ENCODE measurements around the gene ITIH4.

Gene ITIH4

GRCh38 chr3:52817221-52817620 is 13.3 kb downstream of the ITIH4 start:
- Histone ChIP-seq H3K79me2 (ENCODE audit: insufficient read depth, low read length) (no peaks in the 10 kb centered on the region), H3K36me3 (ENCODE audit: insufficient read depth, low read length) (no peaks in the 10 kb centered on the region), H3K4me1 (ENCODE audit: insufficient read depth, low read length, poor library complexity, severe bottlenecking) (no peaks in the 10 kb centered on the region), H3F3A (ENCODE audit: low read depth) (no peaks in the 10 kb centered on the region), H3K4me3 (ENCODE audit: low read length, poor library complexity, severe bottlenecking) (no peak overlapping the region), H4K20me1 (ENCODE audit: insufficient read depth, low read length, poor library complexity, severe bottlenecking) (no peaks in the 10 kb centered on the region), H3K9me2 (replicated peaks; ENCODE audit: low read depth, low read length) (no peaks in the 10 kb centered on the region), H2AFZ (ENCODE audit: low read length) (no peak overlapping the region), H3K9me3 (ENCODE audit: insufficient read depth, low read depth, low read length) (no peaks in the 10 kb centered on the region), H3K9ac (ENCODE audit: low read depth, low read length, poor library complexity, severe bottlenecking) (no peak overlapping the region), H3K4me2 (ENCODE audit: low read depth, low read length, poor library complexity, severe bottlenecking) (no peak overlapping the region), H3K27me3 (ENCODE audit: insufficient read depth, low read length, poor library complexity, severe bottlenecking) (no peaks in the 10 kb centered on the region)
- no peak for TF ChIP-seq CTCF (conservative IDR thresholded peaks at IDR 0.05; ENCODE audit: low read length)

GRCh38 chr3:52816654-52817053 is 13.8 kb downstream of the ITIH4 start:
- Histone ChIP-seq H4K20me1 (ENCODE audit: insufficient read depth, low read length, poor library complexity, severe bottlenecking) (no peaks in the 10 kb centered on the region), H3F3A (ENCODE audit: low read depth) (no peaks in the 10 kb centered on the region), H3K4me3 (ENCODE audit: low read length, poor library complexity, severe bottlenecking) (no peak overlapping the region)

GRCh38 chr3:52816199-52816598 is 14.3 kb downstream of the ITIH4 start:
- Histone ChIP-seq H3K4me3 (ENCODE audit: low read length, poor library complexity, severe bottlenecking) (no peak overlapping the region), H3K79me2 (ENCODE audit: insufficient read depth, low read length) (no peaks in the 10 kb centered on the region), H3K27me3 (ENCODE audit: insufficient read depth, low read length, poor library complexity, severe bottlenecking) (no peaks in the 10 kb centered on the region), H3K36me3 (ENCODE audit: insufficient read depth, low read length) (no peaks in the 10 kb centered on the region), H3K9me2 (replicated peaks; ENCODE audit: low read depth, low read length) (no peaks in the 10 kb centered on the region), H3K4me2 (ENCODE audit: low read depth, low read length, poor library complexity, severe bottlenecking) (no peak overlapping the region), H3K9ac (ENCODE audit: low read depth, low read length, poor library complexity, severe bottlenecking) (no peak overlapping the region), H3K9me3 (ENCODE audit: insufficient read depth, low read depth, low read length) (no peaks in the 10 kb centered on the region), H2AFZ (ENCODE audit: low read length) (no peak overlapping the region), H3K4me1 (ENCODE audit: insufficient read depth, low read length, poor library complexity, severe bottlenecking) (no peaks in the 10 kb centered on the region), H4K20me1 (ENCODE audit: insufficient read depth, low read length, poor library complexity, severe bottlenecking) (no peaks in the 10 kb centered on the region), H3F3A (ENCODE audit: low read depth) (no peaks in the 10 kb centered on the region)
- TF ChIP-seq EZH2phosphoT487 (IDR thresholded peaks at IDR 0.05; ENCODE audit: borderline replicate concordance) (no peak), CTCF (conservative IDR thresholded peaks at IDR 0.05; ENCODE audit: low read length) (no peak)

More at GRCh38 chr3:52816654-52817053, 13.8 kb downstream of the ITIH4 start:
- H3K9me3 ChIP-seq (ENCODE audit: insufficient read depth, low read depth, low read length): no peaks in the 10 kb centered on the region
- no peak overlapping the region for H3K4me2 ChIP-seq (ENCODE audit: low read depth, low read length, poor library complexity, severe bottlenecking)
- H3K79me2 ChIP-seq (ENCODE audit: insufficient read depth, low read length): no peaks in the 10 kb centered on the region
- no peaks in the 10 kb centered on the region for H3K9me2 ChIP-seq (replicated peaks; ENCODE audit: low read depth, low read length)
- H2AFZ ChIP-seq (ENCODE audit: low read length): no peak overlapping the region
- no peaks in the 10 kb centered on the region for H3K4me1 ChIP-seq (ENCODE audit: insufficient read depth, low read length, poor library complexity, severe bottlenecking)
- no peaks in the 10 kb centered on the region for H3K36me3 ChIP-seq (ENCODE audit: insufficient read depth, low read length)
- no peak overlapping the region for H3K9ac ChIP-seq (ENCODE audit: low read depth, low read length, poor library complexity, severe bottlenecking)
- no peaks in the 10 kb centered on the region for H3K27me3 ChIP-seq (ENCODE audit: insufficient read depth, low read length, poor library complexity, severe bottlenecking)
- no peak for TF ChIP-seq CTCF (conservative IDR thresholded peaks at IDR 0.05; ENCODE audit: low read length)
- no peak for TF ChIP-seq EZH2phosphoT487 (IDR thresholded peaks at IDR 0.05; ENCODE audit: borderline replicate concordance)
